Caco-2 (cell line): Measurements from ENCODE around the gene CHDH. TPM values are rescaled to one million over a fixed set of nuclear protein-coding genes. Genes with fewer than 3 reads are reported as not detected.

Experiments used
- BruUV-seq: library from RNA; stranded (reverse); fragments of 400-500 nt; replicated peaks from 2 replicates; lab custom pipeline; 2021; lab: Mats Ljungman, UMichigan
- CTCF ChIA-PET: fragments of 300-600 bp; sonication (Branson Sonifier 250); formaldehyde crosslinking; loops from one replicate; lab custom pipeline; 2022; ENCODE audit warnings: antibody characterized with exemption; lab: Charles Lee
- POLR2A ChIA-PET: fragments of 300-600 bp; sonication (Branson Sonifier 250); formaldehyde crosslinking; loops from one replicate; lab custom pipeline; 2022; ENCODE audit warnings: antibody characterized with exemption; lab: Charles Lee
- DNase-seq, 2 experiments: peaks; one replicate each; pipeline versions ENCODE4 v3.0.0 to v3.0.0-alpha.2; 2020 to 2022
- H3K27me3 ChIP-seq: replicated peaks from 2 replicates; pipeline ENCODE4 v1.6.0; 2011; ENCODE audit warnings: low read length; ENCODE audit not compliant: control insufficient read depth, insufficient read depth
- H3K36me3 ChIP-seq: 2 replicates; pipeline ENCODE4 v1.5.1; 2011; ENCODE audit warnings: low read length; ENCODE audit not compliant: control insufficient read depth, insufficient read depth
- H3K4me1 ChIP-seq: fragments of 250-450 bp; sonication (Bioruptor Pico); 2 replicates; pipeline ENCODE4 v1.5.1; 2020; ENCODE audit warnings: mild to moderate bottlenecking
- H3K4me3 ChIP-seq: 2 replicates; pipeline ENCODE4 v1.5.1; 2011; ENCODE audit warnings: low read depth, mild to moderate bottlenecking, control low read depth, low read length
- H3K9me3 ChIP-seq: fragments of 250-450 bp; sonication (Bioruptor Pico); 2 replicates; pipeline ENCODE4 v1.5.1; 2020; ENCODE audit warnings: mild to moderate bottlenecking, moderate library complexity
- H3K27ac Mint-ChIP-seq: one replicate; pipeline ENCODE4 v1.8.0; 2022; ENCODE audit warnings: mixed read lengths; ENCODE audit not compliant: unreplicated experiment
- H3K27me3 Mint-ChIP-seq: one replicate; pipeline ENCODE4 v1.8.0; 2022; ENCODE audit warnings: mixed read lengths; ENCODE audit not compliant: insufficient read depth, unreplicated experiment
- H3K36me3 Mint-ChIP-seq: one replicate; pipeline ENCODE4 v1.8.0; 2022; ENCODE audit warnings: mild to moderate bottlenecking, mixed read lengths; ENCODE audit not compliant: insufficient read depth, unreplicated experiment
- H3K4me1 Mint-ChIP-seq: one replicate; pipeline ENCODE4 v1.8.0; 2022; ENCODE audit warnings: low read depth, mixed read lengths; ENCODE audit not compliant: unreplicated experiment
- H3K4me3 Mint-ChIP-seq: one replicate; pipeline ENCODE4 v1.8.0; 2022; ENCODE audit warnings: mild to moderate bottlenecking, moderate library complexity, mixed read lengths; ENCODE audit not compliant: unreplicated experiment
- H3K9me3 Mint-ChIP-seq: one replicate; pipeline ENCODE4 v1.8.0; 2022; ENCODE audit warnings: mixed read lengths; ENCODE audit not compliant: unreplicated experiment
- intact Hi-C: fragments of 100-400 bp; cut with micrococcal nuclease; formaldehyde crosslinking; loops from one replicate; pipeline ENCODE4 v1.10.0; 2022; ENCODE audit not compliant: unreplicated experiment
- total RNA-seq: library from RNA; stranded (reverse); gene quantifications from 2 replicates; pipeline ENCODE4 v1.2.3, GENCODE V29; 2022
- TF ChIP-seq, protein P1 (sequence below), 2 experiments: fragments of 200-600 bp in 1 of 2; IDR thresholded peaks; 1 replicate in 1 of 2; 2 replicates in 1 of 2; pipeline versions ENCODE4 v1.5.1 to v1.8.0; 2011 to 2022; ENCODE audit warnings: antibody characterized with exemption in 1 of 2, control low read depth in 1 of 2, inconsistent platforms in 1 of 2, low read depth in 1 of 2, low read length in 1 of 2, mild to moderate bottlenecking in 1 of 2, moderate library complexity in 1 of 2; ENCODE audit not compliant: insufficient read depth in 1 of 2, severe bottlenecking in 1 of 2, unreplicated experiment in 1 of 2

Gene CHDH
- total RNA-seq, 1 experiment from 2014 or later = 32.4 TPM

DNA sequence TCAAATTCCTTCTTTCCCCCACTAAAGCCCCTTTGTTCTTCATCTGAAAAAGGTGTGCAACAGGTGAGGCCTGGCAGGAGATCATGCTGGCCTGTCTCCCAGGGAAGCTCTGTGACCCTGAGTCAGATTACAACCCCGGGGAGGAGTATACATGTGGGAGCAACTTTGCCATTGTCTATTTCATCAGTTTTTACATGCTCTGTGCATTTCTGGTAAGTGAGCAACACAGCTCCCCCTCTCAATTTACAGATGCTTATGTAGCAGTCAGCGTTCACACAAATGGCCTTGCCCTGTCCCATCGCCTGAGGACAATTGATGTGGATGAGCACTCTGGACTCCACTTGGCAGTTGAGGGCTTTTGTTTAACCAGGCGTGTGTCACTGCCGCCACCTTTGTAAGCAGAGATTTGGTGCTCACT lies 70.4 kb downstream of the CHDH start:
- H3K27me3 ChIP-seq = no peaks in the 10 kb centered on the region
- H3K4me1 ChIP-seq = no peaks in the 10 kb centered on the region
- BruUV-seq = no TSS peak
- no peak overlapping the region for H3K4me3 ChIP-seq
- H3K9me3 ChIP-seq = no peaks in the 10 kb centered on the region
- H3K27me3 Mint-ChIP-seq = no peaks in the 10 kb centered on the region
- DNase-seq = no peak
- ChIA-PET POLR2A (no interaction called here), CTCF (no interaction called here)
- H3K4me3 Mint-ChIP-seq = no peak overlapping the region
- peaks cover 2% of the 10 kb centered on the region for H3K4me1 Mint-ChIP-seq
- H3K36me3 Mint-ChIP-seq = no peaks in the 10 kb centered on the region
- no peak overlapping the region for H3K27ac Mint-ChIP-seq
- no peaks in the 10 kb centered on the region for H3K9me3 Mint-ChIP-seq
- H3K36me3 ChIP-seq = no peaks in the 10 kb centered on the region; the same call in 1 of the 2 replicates
- TF ChIP-seq, protein P1, sequence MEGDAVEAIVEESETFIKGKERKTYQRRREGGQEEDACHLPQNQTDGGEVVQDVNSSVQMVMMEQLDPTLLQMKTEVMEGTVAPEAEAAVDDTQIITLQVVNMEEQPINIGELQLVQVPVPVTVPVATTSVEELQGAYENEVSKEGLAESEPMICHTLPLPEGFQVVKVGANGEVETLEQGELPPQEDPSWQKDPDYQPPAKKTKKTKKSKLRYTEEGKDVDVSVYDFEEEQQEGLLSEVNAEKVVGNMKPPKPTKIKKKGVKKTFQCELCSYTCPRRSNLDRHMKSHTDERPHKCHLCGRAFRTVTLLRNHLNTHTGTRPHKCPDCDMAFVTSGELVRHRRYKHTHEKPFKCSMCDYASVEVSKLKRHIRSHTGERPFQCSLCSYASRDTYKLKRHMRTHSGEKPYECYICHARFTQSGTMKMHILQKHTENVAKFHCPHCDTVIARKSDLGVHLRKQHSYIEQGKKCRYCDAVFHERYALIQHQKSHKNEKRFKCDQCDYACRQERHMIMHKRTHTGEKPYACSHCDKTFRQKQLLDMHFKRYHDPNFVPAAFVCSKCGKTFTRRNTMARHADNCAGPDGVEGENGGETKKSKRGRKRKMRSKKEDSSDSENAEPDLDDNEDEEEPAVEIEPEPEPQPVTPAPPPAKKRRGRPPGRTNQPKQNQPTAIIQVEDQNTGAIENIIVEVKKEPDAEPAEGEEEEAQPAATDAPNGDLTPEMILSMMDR (IDR thresholded peaks at IDR 0.05; ENCODE audit: insufficient read depth in 1 of 2, low read depth in 1 of 2, low read length in 1 of 2, severe bottlenecking in 1 of 2, unreplicated experiment in 1 of 2) = no peak
- intact Hi-C loops = no loop called here

DNA sequence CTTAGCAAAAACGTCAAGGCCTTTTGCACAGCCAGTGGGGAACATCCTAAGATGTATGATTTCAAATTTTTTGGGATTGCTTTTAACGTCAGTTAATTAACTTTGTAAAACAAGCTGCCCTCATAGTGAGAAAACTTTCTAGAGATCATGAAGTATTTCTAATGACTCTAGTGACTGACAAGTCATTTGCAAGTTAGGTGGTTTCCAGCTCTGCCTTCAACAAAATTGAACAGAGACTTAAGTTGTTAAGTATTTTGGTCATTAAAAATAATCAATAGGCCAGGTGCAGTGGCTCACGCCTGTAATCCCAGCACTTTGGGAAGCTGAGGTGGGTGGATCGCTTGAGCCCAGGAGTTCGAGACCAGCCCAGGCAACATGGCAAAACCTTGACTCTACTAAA lies 71.2 kb downstream of the CHDH start:
- Mint-ChIP-seq H3K4me1 (no peaks in the 10 kb centered on the region), H3K27me3 (no peaks in the 10 kb centered on the region), H3K27ac (no peak overlapping the region), H3K9me3 (no peaks in the 10 kb centered on the region), H3K36me3 (no peaks in the 10 kb centered on the region), H3K4me3 (no peak overlapping the region)
- TF ChIP-seq, protein P1 (IDR thresholded peaks at IDR 0.05; ENCODE audit: insufficient read depth in 1 of 2, low read depth in 1 of 2, low read length in 1 of 2, severe bottlenecking in 1 of 2, unreplicated experiment in 1 of 2) = no peak
- CTCF ChIA-PET = no interaction called here
- no peak overlapping the region for H3K4me3 ChIP-seq
- no peaks in the 10 kb centered on the region for H3K4me1 ChIP-seq
- intact Hi-C loops = no loop called here
- BruUV-seq = no TSS peak
- no peaks in the 10 kb centered on the region for H3K36me3 ChIP-seq
- H3K27me3 ChIP-seq = no peaks in the 10 kb centered on the region
- H3K9me3 ChIP-seq = no peaks in the 10 kb centered on the region
- POLR2A ChIA-PET = no interaction called here
- no peak for DNase-seq

DNA sequence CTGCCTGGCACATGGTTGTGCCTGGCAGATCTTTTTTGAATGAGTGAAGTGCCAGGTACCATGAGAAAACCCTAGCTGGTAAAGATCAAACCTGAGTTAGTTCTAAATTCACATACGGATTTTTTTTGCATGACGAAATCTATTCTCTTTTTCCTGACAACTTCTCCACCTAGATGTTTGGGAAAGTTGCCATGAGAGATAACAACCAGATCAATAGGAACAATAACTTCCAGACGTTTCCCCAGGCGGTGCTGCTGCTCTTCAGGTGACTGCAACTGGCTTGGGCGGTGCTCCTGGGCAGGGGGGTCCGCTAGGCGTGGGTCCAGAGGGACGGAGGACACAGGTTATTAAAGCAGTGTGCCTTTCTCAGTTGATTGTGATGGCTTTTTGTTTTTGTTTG lies 71.8 kb downstream of the CHDH start:
- Histone ChIP-seq H3K4me1 (no peaks in the 10 kb centered on the region), H3K36me3 (no peaks in the 10 kb centered on the region), H3K27me3 (no peaks in the 10 kb centered on the region), H3K4me3 (no peak overlapping the region), H3K9me3 (no peaks in the 10 kb centered on the region)
- Mint-ChIP-seq H3K27me3 (no peaks in the 10 kb centered on the region), H3K4me3 (no peak overlapping the region), H3K4me1 (no peaks in the 10 kb centered on the region), H3K36me3 (no peaks in the 10 kb centered on the region), H3K9me3 (no peaks in the 10 kb centered on the region), H3K27ac (no peak overlapping the region)
- POLR2A ChIA-PET = no interaction called here
- TF ChIP-seq, protein P1 (IDR thresholded peaks at IDR 0.05; ENCODE audit: insufficient read depth in 1 of 2, low read depth in 1 of 2, low read length in 1 of 2, severe bottlenecking in 1 of 2, unreplicated experiment in 1 of 2) = no peak
- BruUV-seq = no TSS peak
- no peak for DNase-seq
- CTCF ChIA-PET = no interaction called here
- intact Hi-C loops = no loop called here
